ENCODE results near the gene CBX5.
"Not testable (repeated sequence)": the region's sequence is repeated elsewhere in the genome, so short reads cannot be mapped to it uniquely, and the experiment has no call there.

CBX5 gene

GRCh38 chr12:54262403-54262925 is 17.5 kb downstream of the CBX5 start:
- DNase-seq, result no peak

GRCh38 chr12:54261815-54262402 is 18.0 kb downstream of the CBX5 start:
- no peak for DNase-seq

- peak; percentile 60 for DNase-seq
Observed at GRCh38 chr12:54259194-54260011, 20.5 kb downstream of the CBX5 start.

- DNase-seq, result no peak
Observed at GRCh38 chr12:54258201-54258681, 21.7 kb downstream of the CBX5 start.

GRCh38 chr12:54257332-54257731 is 22.6 kb downstream of the CBX5 start:
- DNase-seq, result no peak

GRCh38 chr12:54253240-54253639 is 26.7 kb downstream of the CBX5 start:
- no peak for DNase-seq

GRCh38 chr12:54251667-54252284 is 28.1 kb downstream of the CBX5 start:
- DNase-seq, result no peak

GRCh38 chr12:54249489-54249888 is 30.4 kb downstream of the CBX5 start:
- DNase-seq, result no peak

- DNase-seq, result no peak
Observed at GRCh38 chr12:54246011-54246641, 33.8 kb downstream of the CBX5 start.

- DNase-seq, result no peak
Observed at GRCh38 chr12:54240971-54241588, 38.8 kb downstream of the CBX5 start.

- no peak for DNase-seq
Observed at GRCh38 chr12:54240129-54240528, 39.8 kb downstream of the CBX5 start.

GRCh38 chr12:54239620-54240019 is 40.3 kb downstream of the CBX5 start:
- DNase-seq, result no peak

- no peak for DNase-seq
Observed at GRCh38 chr12:54238531-54238930, 41.4 kb downstream of the CBX5 start.

GRCh38 chr12:54232790-54233189 is 47.1 kb downstream of the CBX5 start:
- DNase-seq, result no peak

- not testable (repeated sequence) for DNase-seq
Observed at GRCh38 chr12:54231269-54231668, 48.7 kb downstream of the CBX5 start.

- DNase-seq, result no peak
Observed at GRCh38 chr12:54230555-54230954, 49.4 kb downstream of the CBX5 start.

GRCh38 chr12:54229624-54230212 is 50.2 kb downstream of the CBX5 start:
- DNase-seq, result no peak

- DNase-seq, result no peak
Observed at GRCh38 chr12:54228471-54228870, 51.5 kb downstream of the CBX5 start.

- DNase-seq, result not testable (repeated sequence)
Observed at GRCh38 chr12:54227927-54228326, 52.0 kb downstream of the CBX5 start.

GRCh38 chr12:54227376-54227775 is 52.5 kb downstream of the CBX5 start:
- DNase-seq, result no peak

GRCh38 chr12:54225666-54226065 is 54.3 kb downstream of the CBX5 start:
- DNase-seq, result no peak

GRCh38 chr12:54222609-54223008 is 57.3 kb downstream of the CBX5 start:
- no peak for DNase-seq
